Endothelial cell of umbilical vein (primary cell): Measurements from ENCODE around the gene NR3C2. TPM values are rescaled to one million over a fixed set of nuclear protein-coding genes. Genes with fewer than 3 reads are reported as not detected.
"Not testable (repeated sequence)": the region's sequence is repeated elsewhere in the genome, so short reads cannot be mapped to it uniquely, and the experiment has no call there.

ENCODE experiments used
- BruUV-seq: library from RNA; stranded (reverse); fragments of 400-500 nt; replicated peaks from 2 replicates; lab custom pipeline; 2021; lab: Mats Ljungman, UMichigan
- CTCF ChIA-PET: fragments of 300-600, 350-600 bp; sonication (Branson Sonifier 250); formaldehyde crosslinking; loops from one replicate; lab custom pipeline; 2021; ENCODE audit warnings: antibody characterized with exemption, inconsistent platforms; lab: Charles Lee
- POLR2A ChIA-PET: fragments of 300-600, 350-600 bp; sonication (Branson Sonifier 250); formaldehyde crosslinking; loops from one replicate; lab custom pipeline; 2021; ENCODE audit warnings: antibody characterized with exemption, inconsistent platforms; lab: Charles Lee
- DNase-seq: peaks from one replicate; pipeline ENCODE4 v3.0.0-alpha.2; 2011; ENCODE audit warnings: low read depth, low spot score
- FAIRE-seq: peaks from 2 replicates; lab custom pipeline; 2011; peaks lifted over from hg19 to GRCh38; lab: Jason Lieb, UNC
- H2AFZ ChIP-seq: 2 replicates; pipeline ENCODE4 v1.6.0; 2012; ENCODE audit warnings: low read depth, low read length, control low read depth, inconsistent platforms
- H3K27ac ChIP-seq: 2 replicates; pipeline ENCODE4 v1.5.1; 2011; ENCODE audit warnings: low read depth, mild to moderate bottlenecking, control low read depth, low read length, moderate library complexity; ENCODE audit not compliant: insufficient read depth
- H3K27me3 ChIP-seq, 2 experiments: 2 replicates each; pipeline versions ENCODE4 v1.6.0 to v1.6.1; 2011; ENCODE audit warnings: low read length in 2 of 2, mixed read lengths in 1 of 2; ENCODE audit not compliant: control insufficient read depth in 2 of 2, insufficient read depth in 2 of 2
- H3K36me3 ChIP-seq, 2 experiments: 2 replicates in 1 of 2; 3 replicates in 1 of 2; pipeline ENCODE4 v1.5.1; 2011; ENCODE audit warnings: low read length in 2 of 2, mild to moderate bottlenecking in 1 of 2, moderate library complexity in 1 of 2; ENCODE audit not compliant: control insufficient read depth in 2 of 2, insufficient read depth in 2 of 2; ENCODE audit errors: extremely low read depth in 1 of 2
- H3K4me1 ChIP-seq: 3 replicates; pipeline ENCODE4 v1.5.1; 2011; ENCODE audit warnings: mild to moderate bottlenecking, low read length; ENCODE audit not compliant: control insufficient read depth, insufficient read depth; ENCODE audit errors: extremely low read depth
- H3K4me2 ChIP-seq: 2 replicates; pipeline ENCODE4 v1.6.1; 2011; ENCODE audit warnings: low read length, control low read depth, mixed read lengths; ENCODE audit not compliant: insufficient read depth
- H3K4me3 ChIP-seq, 3 experiments: fragments of 200-600 bp in 1 of 3; sonication (generic), shearing (Covaris generic) in 1 of 3; replicated peaks in 1 of 3; 2 replicates each; pipeline ENCODE4 v1.5.1; 2011 to 2016; ENCODE audit warnings: control low read depth in 3 of 3, low read length in 3 of 3, mild to moderate bottlenecking in 2 of 3, inconsistent platforms in 1 of 3, low read depth in 1 of 3, moderate library complexity in 1 of 3; ENCODE audit not compliant: insufficient read depth in 1 of 3
- H3K79me2 ChIP-seq: 2 replicates; pipeline ENCODE4 v1.6.0; 2012; ENCODE audit warnings: low read length, inconsistent platforms; ENCODE audit not compliant: control insufficient read depth, insufficient read depth
- H3K9ac ChIP-seq: replicated peaks from 2 replicates; pipeline ENCODE3; 2011; ENCODE audit warnings: low read length, control low read depth; ENCODE audit not compliant: insufficient read depth; ENCODE audit errors: extremely low read depth
- H3K9me1 ChIP-seq: replicated peaks from 3 replicates; pipeline ENCODE4 v1.6.0; 2011; ENCODE audit warnings: mild to moderate bottlenecking, low read length; ENCODE audit not compliant: control insufficient read depth, insufficient read depth; ENCODE audit errors: extremely low read depth
- H3K9me3 ChIP-seq: replicated peaks from 2 replicates; pipeline ENCODE4 v1.5.1; 2012; ENCODE audit warnings: low read length, inconsistent platforms; ENCODE audit not compliant: control insufficient read depth, insufficient read depth
- H4K20me1 ChIP-seq: replicated peaks from 2 replicates; pipeline ENCODE3; 2011; ENCODE audit warnings: mild to moderate bottlenecking, low read length; ENCODE audit not compliant: control insufficient read depth, insufficient read depth; ENCODE audit errors: extremely low read depth
- EZH2 ChIP-seq: IDR thresholded peaks from 2 replicates; pipeline ENCODE4 v1.6.1; 2012; ENCODE audit warnings: borderline replicate concordance, low read depth, mild to moderate bottlenecking, moderate library complexity, low read length, inconsistent platforms; ENCODE audit not compliant: severe bottlenecking
- GATA2 ChIP-seq: IDR thresholded peaks from 2 replicates; pipeline ENCODE4 v1.7.0; 2011; ENCODE audit warnings: low read depth, mild to moderate bottlenecking, moderate library complexity, mixed read lengths, low read length; ENCODE audit not compliant: insufficient read length, insufficient read depth
- JUN ChIP-seq: IDR thresholded peaks from 2 replicates; pipeline ENCODE4 v1.6.1; 2011; ENCODE audit warnings: borderline replicate concordance, low read depth; ENCODE audit not compliant: insufficient read length, insufficient read depth
- MAX ChIP-seq: IDR thresholded peaks from 2 replicates; pipeline ENCODE4 v1.6.1; 2011; ENCODE audit not compliant: insufficient read depth, insufficient read length
- MYC ChIP-seq: IDR thresholded peaks from one replicate; pipeline ENCODE4 v1.6.1; 2011; ENCODE audit warnings: mild to moderate bottlenecking, low read depth, low read length
- POLR2A ChIP-seq: IDR thresholded peaks from 2 replicates; pipeline ENCODE4 v1.6.1; 2012; ENCODE audit warnings: low read depth, mild to moderate bottlenecking, control low read depth, low read length
- POLR2AphosphoS5 ChIP-seq: IDR thresholded peaks from 2 replicates; pipeline ENCODE4 v1.6.1; 2012; ENCODE audit warnings: low read depth, mild to moderate bottlenecking, control low read depth, low read length, moderate library complexity; ENCODE audit not compliant: insufficient read depth
- dilution Hi-C: fragments of 300-500 bp; cut with MboI; formaldehyde crosslinking; loops from one replicate; pipeline ENCODE4 v1.15.0; 2019; ENCODE audit warnings: low sequenced_read_pairs; ENCODE audit not compliant: extremely low pct_ligation_motif_present
- intact Hi-C: fragments of 100-400 bp; cut with micrococcal nuclease; formaldehyde crosslinking; loops from one replicate; pipeline ENCODE4 v1.10.0; 2022
- polyA plus RNA-seq, 4 experiments: library from polyadenylated mRNA; depleted of rRNA in 3 of 4; stranded (reverse) in 3 of 4; unstranded in 1 of 4; fragments of >200 nt; gene quantifications; 2 replicates each; pipeline versions ENCODE4 v1.2.1 to v1.2.3, GENCODE V29; 2011 to 2012; ENCODE audit warnings: missing spikeins in 1 of 4
- total RNA-seq: library from RNA; stranded (reverse); gene quantifications from 2 replicates; pipeline ENCODE4 v1.2.3, GENCODE V29; 2021

The NR3C2 gene
- total and polyA plus RNA-seq, 2 donors (not counting 3 experiments of a cell fraction or from before 2014, with no cell fraction given): 4.8 to 16.4 TPM

- POLR2A ChIA-PET: no interaction called here
- Histone ChIP-seq H3K4me2 (no peak overlapping the region), H3K27ac (no peak overlapping the region), H3K36me3 (no peaks in the 10 kb centered on the region), H3K4me1 (no peaks in the 10 kb centered on the region), H3K9me1 (no peaks in the 10 kb centered on the region), H3K4me3 (no peak overlapping the region), H2AFZ (no peak overlapping the region), H3K27me3 (no peaks in the 10 kb centered on the region), H4K20me1 (no peaks in the 10 kb centered on the region), H3K9ac (no peak overlapping the region), H3K9me3 (no peaks in the 10 kb centered on the region), H3K79me2 (no peaks in the 10 kb centered on the region)
- CTCF ChIA-PET: no interaction called here
- BruUV-seq: no TSS peak
- intact Hi-C loops: no loop called here
- TF ChIP-seq GATA2: no peak
- no peak for TF ChIP-seq MAX
- no peak for TF ChIP-seq JUN
- TF ChIP-seq MYC: no peak
- no peak for TF ChIP-seq EZH2
- TF ChIP-seq POLR2AphosphoS5: no peak
- TF ChIP-seq POLR2A: no peak
- DNase-seq (no peak), FAIRE-seq (no peak)
- dilution Hi-C loops: no loop called here
Observed at GRCh38 chr4:148192526-148192925, 249.7 kb downstream of the NR3C2 start.

- POLR2A ChIA-PET, DNase-seq, H3K9ac ChIP-seq, H3K9me3 ChIP-seq, H3K27ac ChIP-seq, CTCF ChIA-PET, H3K4me3 ChIP-seq, H3K79me2 ChIP-seq, BruUV-seq, H3K4me1 ChIP-seq, H3K27me3 ChIP-seq, H3K9me1 ChIP-seq, H3K36me3 ChIP-seq, H2AFZ ChIP-seq, intact Hi-C loops, FAIRE-seq, dilution Hi-C loops, H4K20me1 ChIP-seq, H3K4me2 ChIP-seq: not testable (repeated sequence)
Observed at GRCh38 chr4:148187454-148188222, 254.6 kb downstream of the NR3C2 start.
